GM18499 (cell line): Measurements from ENCODE around the gene SHFL.

Experiments
- ATAC-seq: cut with Tn5 transposase; IDR thresholded peaks from one replicate; pipeline ENCODE4 v1.9.1; 2021; ENCODE audit warnings: moderate number of reproducible peaks; ENCODE audit not compliant: insufficient read depth, unreplicated experiment

SHFL gene

DNA sequence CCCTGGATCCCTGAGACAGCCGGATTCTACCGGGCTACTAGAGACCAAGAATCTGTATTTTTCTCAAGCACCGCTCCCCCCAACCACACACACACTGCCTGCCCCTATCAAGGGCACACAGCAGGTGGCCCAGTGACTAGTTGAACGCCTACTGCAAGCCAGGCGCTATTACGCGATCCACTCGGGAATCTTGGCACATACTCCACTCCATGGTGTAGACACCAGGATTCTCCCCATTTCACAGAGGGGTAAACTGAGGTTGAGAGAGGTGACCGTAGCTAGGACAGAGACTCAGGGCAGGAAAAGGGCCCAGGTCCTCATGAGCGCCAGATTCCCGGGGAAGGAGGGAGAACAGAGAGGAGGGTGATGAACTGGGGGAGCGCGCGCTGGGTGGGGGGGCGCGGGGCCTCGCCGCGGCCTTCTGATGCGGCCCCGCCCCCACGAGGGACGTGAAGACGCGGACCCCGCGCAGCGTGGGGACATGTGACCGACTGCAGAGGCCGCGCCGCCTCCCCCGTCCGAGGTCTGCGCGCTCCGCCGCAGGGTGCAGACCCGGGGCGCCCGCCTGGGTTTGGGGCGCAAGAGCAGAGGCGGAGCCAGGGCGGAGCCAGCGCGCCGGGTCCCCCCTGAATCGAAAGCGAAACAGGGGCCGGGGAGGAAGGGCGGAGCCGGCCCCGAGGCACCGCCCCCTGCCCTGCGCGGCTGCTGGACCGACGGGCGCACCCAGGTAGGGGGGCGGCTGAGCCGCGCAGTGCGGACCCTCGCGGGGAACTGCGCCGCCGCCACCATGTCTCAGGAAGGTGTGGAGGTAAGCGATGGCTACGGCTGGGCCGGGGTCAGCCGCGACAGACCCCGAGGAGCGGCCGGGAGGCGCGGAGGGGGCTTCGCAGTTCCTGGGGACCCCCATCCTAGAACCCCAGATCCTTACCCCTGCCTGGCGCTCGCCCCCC is at the start of gene SHFL:
TSS of gene SHFL (plus strand) at position 677 of the 950 bp plus-strand sequence. CDS start at position 788, 111 bp downstream.
- ATAC-seq: no peak

DNA sequence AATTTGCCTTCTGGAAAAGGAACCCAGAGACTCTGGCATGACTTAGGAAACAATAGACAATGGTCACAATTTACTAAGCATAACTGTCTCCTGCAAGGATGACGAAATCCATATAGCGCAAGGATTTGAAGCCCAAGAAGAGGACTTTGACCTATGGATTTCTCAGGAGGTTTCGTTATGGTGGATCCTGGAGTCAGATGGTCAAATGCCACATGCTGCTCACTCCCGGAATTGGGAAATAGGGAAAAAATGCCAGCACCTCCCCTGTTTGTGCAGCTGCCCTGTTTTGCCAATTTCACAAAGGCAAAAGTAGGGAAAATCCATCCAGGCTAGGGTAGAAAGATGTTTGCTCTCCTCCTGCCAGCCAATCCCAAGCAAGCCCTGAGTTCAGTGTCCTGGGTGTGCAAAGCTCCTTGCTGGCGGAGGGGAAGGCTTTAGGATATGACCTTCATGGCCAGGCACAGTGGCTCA is 49.5 kb upstream of the SHFL start:
- ATAC-seq: no peak

DNA sequence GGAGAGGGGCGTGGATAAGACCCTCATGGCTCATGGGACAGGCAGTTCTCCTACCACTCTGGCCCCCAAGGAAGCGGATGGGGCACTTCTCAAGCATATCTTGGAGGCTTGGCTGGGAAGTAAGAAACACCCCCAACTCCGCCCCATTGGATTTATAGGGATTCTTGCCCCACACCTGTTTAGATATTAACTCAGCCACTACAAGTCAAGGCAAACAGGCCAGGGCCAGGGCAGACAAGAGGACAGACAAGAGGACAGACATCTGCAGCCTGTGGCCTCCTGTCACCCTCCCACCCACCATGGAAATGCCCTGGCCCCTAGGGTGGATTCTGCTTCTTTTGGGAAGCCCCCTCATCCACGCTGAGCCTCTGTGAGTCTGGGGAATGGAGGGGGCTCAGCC is 48.8 kb upstream of the SHFL start:
- no peak for ATAC-seq

DNA sequence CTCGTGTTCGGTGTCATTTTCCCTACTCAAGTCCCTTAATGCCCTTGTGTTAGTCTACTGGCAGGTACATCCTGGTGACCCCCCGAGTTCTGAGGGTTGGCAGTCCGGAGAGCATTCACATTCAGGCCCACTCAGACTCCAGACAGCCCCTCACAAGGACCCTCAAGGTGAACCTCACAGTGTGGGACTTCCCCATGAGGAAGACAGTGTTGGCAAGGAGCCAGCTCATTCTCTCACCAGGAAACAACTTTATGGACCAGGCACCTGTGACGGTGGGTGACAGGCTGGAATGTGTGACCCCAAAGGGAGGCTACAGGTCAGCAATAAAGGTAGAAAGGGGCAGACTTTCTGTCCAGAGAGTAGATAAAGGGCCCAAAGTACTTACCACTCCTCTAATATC is 48.3 kb upstream of the SHFL start:
- ATAC-seq: no peak

DNA sequence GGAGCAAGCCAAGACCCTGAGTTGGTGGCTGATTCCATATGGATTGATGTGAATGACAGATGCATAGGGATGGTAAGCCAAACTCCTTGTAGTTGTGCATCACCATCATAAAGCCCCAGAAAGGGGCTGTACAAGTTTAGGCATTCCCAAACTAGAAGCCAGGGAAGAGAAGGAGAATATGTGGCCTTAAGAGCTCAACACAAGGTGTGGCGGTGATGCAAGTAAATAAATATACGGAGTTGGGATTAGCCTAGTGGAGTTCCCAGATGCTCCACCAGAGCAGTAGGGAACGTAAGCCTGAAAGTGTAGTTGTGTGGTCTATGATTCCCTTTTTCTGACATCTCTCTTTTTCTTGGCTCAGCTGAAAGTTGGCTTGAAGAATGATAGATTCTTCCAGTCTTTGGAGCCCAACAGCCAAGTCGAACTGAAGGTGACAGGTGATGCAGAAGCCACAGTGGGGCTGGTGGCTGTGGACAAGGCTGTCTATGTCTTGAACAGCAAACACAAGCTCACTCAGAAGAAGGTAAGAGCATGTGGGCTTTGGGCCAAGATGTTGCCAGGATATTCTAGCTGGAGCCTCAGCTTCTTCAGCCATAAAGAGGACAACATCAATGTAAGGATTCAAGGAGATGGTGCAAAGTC is 42.7 kb upstream of the SHFL start:
- ATAC-seq: no peak

DNA sequence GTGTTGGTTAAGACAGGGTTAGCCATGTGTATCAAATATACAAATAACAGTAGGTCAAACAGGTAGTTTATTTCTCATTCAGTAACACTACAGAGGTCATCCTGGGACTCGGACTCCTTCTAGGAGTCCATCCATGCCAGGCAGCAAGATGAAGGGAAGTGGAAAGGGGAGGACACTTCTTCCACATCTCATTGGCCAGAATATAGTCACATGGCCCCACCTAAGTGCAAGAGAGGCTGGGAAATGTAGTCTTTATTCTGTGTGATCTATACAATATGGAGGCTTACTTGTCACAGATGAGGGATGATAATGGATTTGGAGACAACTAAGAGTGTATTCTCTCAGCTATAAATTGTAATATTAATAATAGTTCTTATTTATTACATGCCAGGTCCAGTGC is 41.7 kb upstream of the SHFL start:
- no peak for ATAC-seq

DNA sequence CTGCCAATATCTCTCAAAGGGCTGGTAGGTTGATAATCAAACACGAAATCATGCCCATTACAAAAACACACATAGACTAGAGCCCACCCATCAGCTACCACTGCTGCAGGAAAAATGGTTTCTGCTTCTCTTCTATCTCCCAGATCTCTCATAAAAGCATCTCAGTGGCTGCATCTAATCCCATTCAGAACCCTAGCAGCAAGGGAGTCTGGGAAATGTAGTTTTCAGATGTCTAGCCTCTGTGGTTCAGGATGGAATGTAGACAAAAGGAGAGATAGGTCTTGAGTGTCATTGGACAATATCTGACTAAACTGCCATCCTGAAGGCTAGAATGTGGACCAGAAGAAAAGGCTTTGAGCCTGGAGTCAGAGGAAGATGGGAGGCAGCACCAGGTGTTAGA is 40.7 kb upstream of the SHFL start:
- no peak for ATAC-seq

DNA sequence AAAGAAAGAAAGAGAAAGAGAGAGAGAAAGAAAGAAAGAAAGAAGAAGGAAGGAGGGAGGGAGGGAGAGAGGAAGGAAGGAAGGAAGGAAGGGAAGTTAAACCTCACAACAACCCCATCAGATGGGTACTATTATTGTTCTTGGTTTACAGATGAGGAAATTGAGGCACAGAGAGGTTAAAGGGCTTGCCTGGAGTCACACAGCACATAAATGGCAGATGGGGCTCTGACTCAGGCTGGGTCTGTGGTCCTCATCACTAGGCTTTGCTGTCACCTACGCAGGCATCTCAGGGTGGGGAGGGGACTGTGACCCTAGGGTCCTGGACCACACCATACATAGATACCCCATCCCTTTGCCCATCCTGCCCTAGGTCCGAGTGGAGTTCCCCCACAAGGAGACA is 36.5 kb upstream of the SHFL start:
- ATAC-seq: no peak

DNA sequence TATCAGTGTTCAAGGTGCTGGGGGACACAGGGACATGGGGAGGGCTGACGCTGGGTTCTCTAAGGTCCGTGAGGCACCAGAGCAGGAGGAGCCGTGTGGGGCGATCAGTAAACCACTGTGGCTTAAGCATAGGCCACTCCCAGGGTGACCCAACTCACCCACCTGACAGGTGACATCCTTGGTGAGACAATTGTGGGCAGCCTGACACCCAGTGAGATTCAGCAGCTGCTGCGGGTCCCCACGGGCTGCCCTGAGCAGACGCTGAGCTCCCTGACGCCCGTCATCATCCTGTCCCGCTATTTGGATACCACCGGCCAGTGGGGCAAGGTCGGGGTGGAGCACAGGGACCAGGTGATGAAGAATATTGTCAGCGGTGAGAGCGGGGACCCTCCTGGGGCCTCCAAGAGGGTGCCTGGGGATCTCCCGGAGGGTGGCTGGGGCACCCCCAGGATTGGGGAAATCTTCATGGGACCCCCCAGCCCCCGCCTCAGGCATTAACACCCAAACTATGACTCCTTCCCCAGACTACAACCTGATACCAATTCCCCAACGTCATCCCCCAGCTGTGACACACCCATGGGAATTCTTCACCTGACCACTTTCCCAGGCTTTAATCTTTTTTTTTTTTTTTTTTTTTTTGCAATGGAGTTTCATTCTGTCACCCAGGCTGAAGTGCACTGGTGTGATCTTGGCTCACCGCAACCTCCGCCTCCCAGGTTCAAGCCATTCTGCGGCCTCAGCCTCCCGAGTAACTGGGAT is 33.3 kb upstream of the SHFL start:
- no peak for ATAC-seq

DNA sequence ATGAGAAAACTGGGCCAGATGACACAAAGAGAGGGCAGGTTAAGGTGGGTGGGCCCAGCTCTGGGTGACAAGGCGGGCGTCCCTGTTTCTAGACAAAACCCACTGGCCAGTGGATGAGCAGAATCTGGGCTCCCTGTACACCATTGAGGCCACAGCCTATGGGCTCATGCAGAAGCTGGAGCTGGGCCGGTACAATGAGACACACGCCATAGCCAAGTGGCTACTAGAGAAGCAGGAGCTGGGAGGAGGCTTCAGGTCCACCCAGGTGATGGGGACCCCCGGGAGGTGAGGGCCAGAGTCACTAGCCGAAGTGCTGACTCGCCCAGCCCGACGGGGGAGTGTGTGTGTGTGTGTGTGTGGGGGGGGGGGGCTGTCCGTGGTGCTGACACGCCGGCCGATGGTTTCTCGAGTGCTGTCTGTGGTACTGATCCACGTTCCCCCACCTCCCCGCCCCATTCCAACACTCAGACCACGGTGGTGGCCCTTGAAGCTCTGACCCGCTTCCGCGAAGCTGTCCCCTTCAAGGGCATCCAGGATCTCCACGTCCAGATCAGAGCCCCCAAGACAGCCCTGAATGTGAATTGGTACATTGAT is 24.3 kb upstream of the SHFL start:
- ATAC-seq: no peak

DNA sequence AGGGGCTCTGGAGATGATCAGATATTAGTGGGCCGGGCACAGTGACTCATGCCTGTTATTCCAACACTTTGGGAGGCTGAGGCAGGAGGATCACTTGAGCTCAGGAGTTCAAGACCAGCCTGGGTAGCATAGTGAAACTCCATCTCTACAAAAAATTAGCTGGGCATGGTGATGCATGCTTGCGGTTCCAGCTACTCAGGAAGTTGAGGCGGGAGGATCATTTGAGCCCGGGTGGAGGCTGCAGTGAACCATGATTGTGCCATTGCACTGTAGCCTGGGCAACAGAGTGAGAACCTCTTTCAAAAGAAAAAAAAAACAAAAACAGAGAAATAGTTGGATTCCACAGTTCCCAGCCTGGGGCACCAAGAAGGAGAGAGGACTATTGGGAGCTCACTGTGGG is 17.9 kb upstream of the SHFL start:
- no peak for ATAC-seq

DNA sequence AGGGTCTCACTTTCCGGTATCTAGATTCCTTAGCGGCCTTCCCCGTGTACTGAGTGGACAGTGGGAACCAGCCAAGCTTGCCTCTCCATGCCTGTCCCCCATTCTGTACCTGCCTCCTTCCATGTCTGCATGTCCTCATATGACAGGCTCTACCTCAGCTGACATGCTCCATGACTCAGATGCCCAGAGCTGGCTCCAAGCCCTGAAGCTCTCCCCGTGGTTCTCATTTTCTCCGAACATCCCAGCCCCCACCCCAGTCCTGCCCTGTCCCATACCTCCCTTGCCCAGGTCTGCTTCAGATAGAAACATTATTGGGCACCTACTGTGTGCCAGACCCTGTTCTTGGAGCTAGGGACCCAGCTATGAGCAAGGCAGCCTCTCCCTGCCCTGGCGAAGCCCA is 17.1 kb upstream of the SHFL start:
- ATAC-seq: no peak

DNA sequence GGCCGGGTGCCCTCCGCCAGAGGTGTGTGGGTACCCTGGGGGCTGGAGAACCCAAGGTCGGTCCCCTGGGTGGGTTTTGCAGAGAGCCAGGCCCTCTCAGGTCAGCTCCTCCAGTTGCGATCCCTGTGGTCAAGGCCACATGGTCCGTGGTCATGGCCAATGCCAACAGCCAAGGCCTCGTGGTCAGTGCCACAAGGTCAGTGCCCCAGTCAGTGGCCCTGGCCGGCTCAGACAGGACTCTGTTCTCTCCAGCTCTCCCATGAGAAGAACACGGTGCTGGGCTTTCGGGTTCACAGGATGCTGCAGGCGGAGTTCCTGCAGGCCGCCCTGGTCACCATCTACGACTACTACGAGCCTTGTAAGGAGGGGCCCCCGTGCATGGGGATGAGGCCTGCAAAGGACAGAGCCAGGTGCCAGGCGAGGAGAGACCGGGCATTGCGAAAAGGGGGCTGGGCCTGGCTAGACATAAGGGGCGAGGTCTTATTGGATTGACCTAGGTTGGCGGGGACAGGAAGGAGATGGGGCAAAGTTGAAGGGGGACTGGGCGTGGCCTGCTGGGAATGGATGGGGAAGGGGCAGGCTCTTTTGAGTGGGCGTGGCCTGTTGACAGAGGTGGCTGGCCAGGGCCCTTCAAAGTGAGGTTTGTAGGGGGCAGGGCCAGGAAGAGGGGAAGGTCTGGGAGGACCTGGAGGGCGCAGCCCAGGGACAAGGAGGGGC is 15.2 kb upstream of the SHFL start:
- no peak for ATAC-seq

DNA sequence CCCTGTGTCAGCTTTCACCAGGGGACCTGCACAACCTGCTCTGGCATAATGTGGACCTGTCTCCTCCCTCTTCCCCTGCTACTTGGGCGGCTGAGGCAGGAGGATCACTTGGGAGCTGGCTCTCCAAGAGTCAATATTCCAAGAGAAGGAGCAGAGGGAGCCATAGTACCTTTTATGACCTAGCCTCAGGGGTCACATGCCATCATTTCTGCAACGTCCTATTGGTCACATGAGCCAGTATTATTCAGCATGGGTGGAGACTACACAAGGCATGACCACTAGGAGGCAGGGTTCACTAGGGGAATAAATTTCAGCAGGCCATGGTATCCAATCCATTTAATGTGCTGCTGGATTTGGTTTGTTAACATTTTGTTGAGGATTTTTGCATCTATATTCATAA is 12.0 kb upstream of the SHFL start:
- no peak for ATAC-seq

DNA sequence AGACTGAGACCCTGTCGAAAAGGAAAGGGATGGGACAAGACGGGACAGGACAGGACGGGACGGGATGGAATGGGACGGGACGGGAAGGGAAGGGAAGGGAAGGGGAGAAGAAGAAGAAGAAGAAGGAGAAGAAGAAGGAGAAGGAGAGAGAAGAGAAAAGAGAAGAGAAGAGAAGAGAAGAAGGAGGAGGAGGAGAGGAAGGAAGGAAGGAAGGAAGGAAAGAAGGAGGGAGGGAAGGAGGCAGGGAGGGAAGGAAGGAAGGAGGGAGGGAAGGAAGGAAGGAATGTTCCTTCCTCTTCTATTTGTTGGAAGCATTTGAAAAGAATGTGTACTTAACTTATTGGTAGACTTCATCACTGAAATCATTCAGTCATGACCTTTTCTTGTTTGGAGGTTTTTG is 9.6 kb upstream of the SHFL start:
- no peak for ATAC-seq

DNA sequence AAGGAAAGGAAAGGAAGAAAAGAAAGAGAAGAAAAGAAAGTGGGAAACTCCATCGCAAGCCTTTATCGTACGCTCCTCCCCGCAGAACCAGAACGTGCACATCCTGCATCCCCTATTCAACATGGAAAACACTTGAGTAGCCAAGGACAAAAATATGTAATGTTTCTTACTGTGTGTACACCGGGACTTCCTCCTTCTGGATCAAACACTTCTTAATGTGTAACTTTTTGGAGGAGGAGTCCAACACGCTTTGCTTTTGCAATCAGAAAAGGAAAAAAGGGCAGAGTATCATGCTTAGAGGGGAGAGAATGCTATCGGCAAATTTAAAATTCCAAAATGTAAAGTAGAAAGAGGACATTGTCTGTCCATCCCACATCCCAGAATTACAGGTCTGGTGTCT is 7.8 kb upstream of the SHFL start:
- ATAC-seq: no peak

DNA sequence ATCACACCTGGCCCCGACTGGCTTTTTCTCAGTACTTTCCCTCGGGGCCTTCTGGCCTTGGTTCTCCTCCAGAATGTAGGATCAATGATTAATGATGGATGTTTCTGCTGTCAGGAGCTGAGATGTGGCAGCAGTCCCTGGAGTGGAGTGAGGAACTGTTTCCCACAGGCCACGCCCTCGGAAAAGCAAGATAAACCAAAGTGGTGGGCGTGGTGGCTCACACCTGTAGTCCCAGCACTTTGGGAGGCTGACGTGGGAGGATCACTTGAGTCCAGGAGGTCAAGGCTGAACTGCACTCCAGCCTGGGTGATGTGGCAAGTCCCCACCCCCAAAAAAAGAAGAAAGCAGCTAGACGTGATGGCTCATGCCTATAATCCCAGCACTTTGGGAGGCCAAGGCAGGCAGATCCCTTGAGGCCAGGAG is 7.1 kb upstream of the SHFL start:
- no peak for ATAC-seq

DNA sequence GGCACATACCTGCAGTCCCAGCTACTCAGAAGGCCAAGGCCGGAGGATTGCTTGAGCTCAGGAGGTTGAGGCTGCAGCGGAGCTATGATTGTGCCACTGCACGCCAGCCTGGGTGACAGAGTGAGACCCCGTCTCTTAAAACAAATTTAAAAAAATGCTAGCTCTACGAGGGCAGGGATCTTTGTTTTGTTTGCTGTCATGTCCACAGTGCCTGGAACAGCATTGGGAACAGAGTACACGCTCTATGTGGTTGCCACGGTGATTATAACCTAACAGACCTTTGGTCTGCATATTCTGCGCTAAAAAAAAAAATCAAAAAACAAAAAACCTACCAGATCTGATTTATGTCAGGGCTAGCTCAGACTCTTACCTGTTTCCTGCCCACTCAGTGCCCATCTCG is 2.2 kb upstream of the SHFL start:
- ATAC-seq: no peak

DNA sequence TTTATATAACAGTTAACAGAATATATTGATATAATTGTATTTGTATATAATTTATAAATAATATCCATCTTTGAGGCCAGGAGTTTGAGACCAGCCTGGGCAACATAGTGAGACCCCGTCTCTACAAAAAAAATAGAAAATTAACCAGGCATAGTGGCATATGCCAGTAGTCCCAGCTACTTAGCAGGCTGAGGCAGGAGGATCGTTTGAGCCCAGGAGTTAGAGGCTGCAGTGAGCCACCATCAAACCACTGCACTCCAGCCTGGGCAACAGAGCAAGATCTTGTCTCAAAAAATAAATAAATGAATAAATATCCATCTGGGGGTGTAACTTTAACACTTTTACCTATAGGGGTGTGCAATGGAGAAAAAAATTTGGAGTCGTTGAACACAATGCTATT is 1.3 kb upstream of the SHFL start:
- no peak for ATAC-seq

DNA sequence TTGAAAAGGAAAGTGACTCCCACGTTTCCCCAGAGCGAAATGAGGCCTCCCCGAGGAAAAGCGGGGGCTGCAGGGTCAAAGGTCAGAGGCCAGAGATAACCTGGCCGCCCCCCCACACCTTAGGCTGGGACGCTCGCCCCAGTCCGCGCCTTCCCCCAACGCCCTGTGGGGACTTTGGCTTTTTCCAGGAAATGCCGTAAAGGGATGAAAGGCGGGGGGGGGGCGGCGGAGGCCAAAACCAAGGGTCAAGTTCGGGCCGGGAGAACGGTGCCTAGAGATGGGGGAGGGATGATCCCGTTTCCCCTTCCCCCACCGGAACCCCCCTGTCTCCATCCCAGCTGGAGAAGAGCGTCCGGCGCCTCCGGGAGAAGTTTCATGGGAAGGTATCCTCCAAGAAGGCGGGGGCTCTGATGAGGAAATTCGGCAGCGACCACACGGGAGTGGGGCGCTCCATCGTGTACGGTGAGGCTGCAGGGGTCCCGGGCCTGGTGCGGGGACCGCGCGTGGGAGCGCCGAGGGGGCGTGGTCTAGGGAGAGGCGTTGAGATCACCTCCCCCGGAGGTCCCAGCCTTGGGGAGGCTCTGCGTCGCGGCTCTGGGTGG is 575 bp downstream of the SHFL start:
- no peak for ATAC-seq
